ENCODE results near the gene CMYA5.

DNA sequence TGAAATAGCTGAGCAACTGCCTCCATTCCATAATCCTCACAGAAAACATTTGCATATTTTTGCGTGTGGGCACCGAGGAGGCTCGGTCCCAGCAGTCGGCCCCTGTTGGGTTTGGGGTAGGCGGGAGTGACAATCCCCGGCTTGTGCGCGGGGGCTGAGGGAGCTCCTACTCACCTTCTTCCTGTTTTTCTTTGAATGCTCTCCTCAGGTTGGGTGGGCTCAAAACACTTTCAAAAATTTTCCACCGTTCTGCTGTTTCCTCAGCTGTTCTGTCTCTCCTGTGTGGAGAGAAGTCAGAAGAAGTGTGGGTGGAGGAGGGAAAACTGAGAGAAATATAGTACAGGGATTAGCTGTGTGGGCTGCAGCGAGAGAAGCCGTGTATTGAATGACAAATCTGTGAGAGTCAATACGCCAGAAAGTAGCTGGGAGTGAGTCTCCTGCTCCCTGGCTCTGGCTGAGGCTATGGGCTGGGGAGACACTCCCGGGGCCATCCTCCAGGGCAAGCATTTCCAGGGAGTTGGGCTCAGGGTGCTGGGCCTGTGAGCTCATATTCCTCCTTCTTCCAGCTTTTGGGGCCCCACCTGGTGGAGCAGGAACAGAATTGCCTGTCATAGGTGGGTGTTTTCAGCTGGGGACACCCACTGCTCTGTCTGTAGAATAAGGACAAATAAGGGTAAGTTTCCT is 84.7 kb downstream of the CMYA5 start:
- TF ChIP-seq POLR2A (IDR thresholded peaks at IDR 0.05) = no peak
- TF ChIP-seq, protein P1, sequence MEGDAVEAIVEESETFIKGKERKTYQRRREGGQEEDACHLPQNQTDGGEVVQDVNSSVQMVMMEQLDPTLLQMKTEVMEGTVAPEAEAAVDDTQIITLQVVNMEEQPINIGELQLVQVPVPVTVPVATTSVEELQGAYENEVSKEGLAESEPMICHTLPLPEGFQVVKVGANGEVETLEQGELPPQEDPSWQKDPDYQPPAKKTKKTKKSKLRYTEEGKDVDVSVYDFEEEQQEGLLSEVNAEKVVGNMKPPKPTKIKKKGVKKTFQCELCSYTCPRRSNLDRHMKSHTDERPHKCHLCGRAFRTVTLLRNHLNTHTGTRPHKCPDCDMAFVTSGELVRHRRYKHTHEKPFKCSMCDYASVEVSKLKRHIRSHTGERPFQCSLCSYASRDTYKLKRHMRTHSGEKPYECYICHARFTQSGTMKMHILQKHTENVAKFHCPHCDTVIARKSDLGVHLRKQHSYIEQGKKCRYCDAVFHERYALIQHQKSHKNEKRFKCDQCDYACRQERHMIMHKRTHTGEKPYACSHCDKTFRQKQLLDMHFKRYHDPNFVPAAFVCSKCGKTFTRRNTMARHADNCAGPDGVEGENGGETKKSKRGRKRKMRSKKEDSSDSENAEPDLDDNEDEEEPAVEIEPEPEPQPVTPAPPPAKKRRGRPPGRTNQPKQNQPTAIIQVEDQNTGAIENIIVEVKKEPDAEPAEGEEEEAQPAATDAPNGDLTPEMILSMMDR (IDR thresholded peaks at IDR 0.05) = no peak
